Hematopoietic multipotent progenitor cell treated with erythropoietin and hydrocortisone succinate and interleukin-3 and kit ligand, for 6 days (in vitro differentiated cells): ENCODE measurements around the gene MX2.

ENCODE experiments used
- DNase-seq: peaks from one replicate; pipeline ENCODE4 v3.0.0-alpha.2; 2015

Gene MX2

DNA sequence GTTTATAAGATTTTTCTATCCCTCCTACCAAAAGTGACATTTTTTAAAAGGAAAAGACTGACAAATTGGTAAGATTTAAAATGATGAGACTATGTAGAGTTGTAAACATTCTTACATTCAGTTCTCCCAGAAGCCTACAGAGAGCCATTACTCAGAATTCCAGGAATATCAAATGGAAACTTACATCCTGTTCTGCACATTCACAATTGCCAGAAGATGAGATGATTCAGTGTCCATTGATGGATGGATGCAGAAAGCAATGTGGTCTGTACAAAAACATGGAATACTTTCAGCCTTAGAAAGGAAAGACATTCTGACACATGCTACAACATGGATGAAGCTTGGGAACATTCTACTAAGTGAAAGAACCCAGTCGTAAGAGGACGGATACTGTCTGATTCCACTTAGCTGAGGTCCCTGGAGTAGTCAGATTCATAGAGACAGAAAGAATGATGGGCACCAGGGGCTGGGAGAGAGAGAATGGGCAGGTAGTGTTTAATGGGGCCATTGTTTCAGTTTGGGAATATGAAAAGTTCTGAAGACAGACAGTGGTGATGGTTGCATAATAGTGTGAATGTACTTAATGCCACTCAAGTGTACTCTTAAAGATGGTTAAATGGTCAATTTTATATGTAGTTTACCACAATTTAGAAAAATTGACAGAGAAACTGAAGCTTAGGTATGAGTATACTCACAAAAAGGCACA, 80.8 kb downstream of the MX2 start:
- no peak for DNase-seq

DNA sequence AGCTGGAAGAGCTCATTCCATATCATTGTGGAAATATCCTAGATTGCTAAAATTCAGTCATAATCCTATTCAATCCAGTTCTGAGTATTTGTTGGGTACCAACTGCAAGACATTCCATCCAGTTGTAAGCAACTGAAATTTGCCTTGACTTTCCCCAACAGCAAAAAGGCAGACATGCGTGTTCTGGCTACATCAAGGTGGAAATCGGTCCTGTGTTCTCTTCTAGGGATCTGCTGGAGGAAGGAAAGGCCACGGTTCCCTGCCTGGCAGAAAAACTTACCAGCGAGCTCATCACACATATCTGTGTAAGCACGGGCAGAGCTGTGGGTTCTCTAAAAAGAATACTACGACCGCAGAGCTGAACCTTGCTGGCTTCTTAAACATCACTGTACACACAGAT, 81.7 kb downstream of the MX2 start:
- no peak for DNase-seq

- no peak for DNase-seq
These were observed 83.1 kb downstream of the MX2 start for GRCh38 chr21:41444703-41445464.

GRCh38 chr21:41445465-41445862, 83.6 kb downstream of the MX2 start:
- DNase-seq, result no peak

GRCh38 chr21:41446586-41446985, 84.8 kb downstream of the MX2 start:
- no peak for DNase-seq

DNA sequence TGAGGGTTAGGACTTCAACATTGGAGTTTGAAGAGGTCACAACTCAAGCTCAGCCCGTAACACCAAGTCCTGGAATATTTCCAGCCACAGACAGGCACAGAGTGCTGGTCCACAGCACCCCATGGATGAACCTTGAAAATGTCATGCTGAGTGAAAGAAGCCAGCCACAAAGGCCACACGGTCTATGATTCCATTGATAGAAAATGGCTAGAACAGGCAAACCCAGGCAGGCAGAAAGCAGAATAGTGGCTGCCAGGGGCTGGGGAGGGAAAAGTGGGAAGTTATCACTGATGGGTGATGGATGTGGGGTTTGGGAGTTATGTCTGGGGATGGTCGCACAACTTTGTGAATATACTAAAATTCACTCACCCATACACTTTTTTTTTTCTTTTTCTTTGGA, 85.5 kb downstream of the MX2 start:
- DNase-seq, result no peak

- no peak for DNase-seq
These were observed 87.8 kb downstream of the MX2 start for GRCh38 chr21:41449613-41450012.

GRCh38 chr21:41451753-41452676, 90.2 kb downstream of the MX2 start:
- DNase-seq, result no peak

DNA sequence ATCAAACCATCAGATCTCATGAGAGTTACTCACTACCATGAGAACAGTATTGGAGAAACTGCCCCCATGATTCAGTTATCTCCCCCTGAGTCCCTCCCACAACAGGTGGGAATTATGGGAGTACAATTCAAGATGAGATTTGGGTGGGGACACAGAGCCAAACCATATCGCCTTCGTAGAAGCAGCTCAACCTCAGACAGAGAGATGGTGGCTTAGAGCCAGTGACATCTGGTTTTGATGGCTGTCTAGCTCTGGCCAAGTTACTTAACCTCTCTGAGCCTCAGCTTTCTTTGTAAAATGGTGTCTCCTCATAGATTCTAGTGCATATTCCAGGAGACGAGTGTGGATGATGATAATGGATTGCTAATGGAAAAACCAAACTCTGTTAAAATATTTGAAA, 91.4 kb downstream of the MX2 start:
- DNase-seq, result no peak

DNA sequence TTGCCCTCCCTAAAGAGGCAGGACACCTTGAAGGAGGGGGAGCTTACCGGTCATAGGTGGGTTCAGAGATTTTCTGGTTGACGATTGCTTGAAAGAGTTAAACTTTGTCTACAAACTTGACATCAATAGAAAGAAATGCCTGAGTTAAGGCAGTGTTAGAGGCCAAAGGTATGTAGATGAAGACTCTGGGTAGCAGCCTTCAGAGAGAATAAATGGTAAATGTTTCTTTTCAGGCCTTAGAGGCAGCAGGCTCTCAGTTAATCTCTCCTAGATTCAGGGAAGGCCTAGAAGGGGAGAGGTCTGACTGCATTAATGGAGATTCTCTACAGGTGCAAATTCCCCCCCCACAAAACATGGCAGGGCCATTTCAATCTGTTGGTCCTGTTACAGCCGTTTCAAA, 91.9 kb downstream of the MX2 start:
- DNase-seq, result no peak

DNA sequence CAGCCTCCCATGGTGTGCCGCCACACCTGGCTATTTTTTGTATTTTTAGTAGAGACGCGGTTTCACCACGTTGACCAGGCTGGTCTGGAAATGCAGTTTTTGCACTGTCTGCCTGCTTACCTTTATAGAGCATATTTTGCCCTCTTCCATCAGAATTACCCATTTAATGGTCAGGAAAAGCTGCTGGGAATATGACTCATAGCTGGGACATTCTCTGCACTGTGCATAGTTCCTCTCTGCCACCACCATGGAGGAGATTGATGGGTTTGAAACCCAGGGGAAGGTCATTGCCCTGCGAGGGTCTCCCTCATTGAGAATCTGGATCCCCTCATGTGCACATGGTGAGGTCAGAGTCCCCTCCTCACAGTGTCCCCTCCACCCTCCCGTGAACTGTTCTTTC, 96.3 kb downstream of the MX2 start:
- DNase-seq, result no peak

DNA sequence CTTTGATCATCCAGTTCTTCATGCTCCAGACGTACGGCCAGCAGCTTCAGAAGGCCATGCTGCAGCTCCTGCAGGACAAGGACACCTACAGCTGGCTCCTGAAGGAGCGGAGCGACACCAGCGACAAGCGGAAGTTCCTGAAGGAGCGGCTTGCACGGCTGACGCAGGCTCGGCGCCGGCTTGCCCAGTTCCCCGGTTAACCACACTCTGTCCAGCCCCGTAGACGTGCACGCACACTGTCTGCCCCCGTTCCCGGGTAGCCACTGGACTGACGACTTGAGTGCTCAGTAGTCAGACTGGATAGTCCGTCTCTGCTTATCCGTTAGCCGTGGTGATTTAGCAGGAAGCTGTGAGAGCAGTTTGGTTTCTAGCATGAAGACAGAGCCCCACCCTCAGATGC, 96.7 kb downstream of the MX2 start:
- no peak for DNase-seq
